Small intestine (tissue), 16 donors: ENCODE results near the gene STARD6. TPM values are rescaled to one million over a fixed set of nuclear protein-coding genes. Genes with fewer than 3 reads are reported as not detected.

Source experiments
- DNase-seq, 2 donors: peaks; one replicate each; pipeline versions ENCODE4 v3.0.0 to v3.0.0-alpha.2; 2013
- FAIRE-seq: peaks from 2 replicates; lab custom pipeline; 2012; peaks lifted over from hg19 to GRCh38; lab: Jason Lieb, UNC
- H3K27ac ChIP-seq, 3 donors: one replicate each; pipeline ENCODE4 v1.5.1; 2013; ENCODE audit warnings: low read length in 2 of 3, mild to moderate bottlenecking in 2 of 3, control low read depth in 1 of 3, inconsistent platforms in 1 of 3, low read depth in 1 of 3, moderate library complexity in 1 of 3
- H3K27me3 ChIP-seq, 3 donors: one replicate each; pipeline ENCODE4 v1.6.1; 2013; ENCODE audit warnings: low read length in 3 of 3, inconsistent platforms in 1 of 3; ENCODE audit not compliant: control insufficient read depth in 3 of 3, insufficient read depth in 3 of 3
- H3K36me3 ChIP-seq, 3 donors: one replicate each; pipeline ENCODE4 v1.6.1; 2013; ENCODE audit warnings: low read length in 3 of 3, inconsistent platforms in 1 of 3, low read depth in 1 of 3, mild to moderate bottlenecking in 1 of 3, moderate library complexity in 1 of 3; ENCODE audit not compliant: control insufficient read depth in 3 of 3, insufficient read depth in 2 of 3
- H3K4me1 ChIP-seq, 3 donors: one replicate each; pipeline ENCODE4 v1.6.1; 2013; ENCODE audit warnings: low read length in 2 of 3, inconsistent platforms in 1 of 3, low read depth in 1 of 3, mild to moderate bottlenecking in 1 of 3, moderate library complexity in 1 of 3; ENCODE audit not compliant: control insufficient read depth in 3 of 3, insufficient read depth in 2 of 3
- H3K4me3 ChIP-seq, 3 donors: one replicate each; pipeline ENCODE4 v1.5.1; 2013; ENCODE audit warnings: low read length in 3 of 3, control low read depth in 1 of 3, inconsistent platforms in 1 of 3, low read depth in 1 of 3, mild to moderate bottlenecking in 1 of 3, moderate library complexity in 1 of 3
- H3K9me3 ChIP-seq, 2 donors: one replicate each; pipeline ENCODE4 v1.6.1; 2013; ENCODE audit warnings: low read depth in 1 of 2, low read length in 1 of 2; ENCODE audit not compliant: control insufficient read depth in 2 of 2, insufficient read depth in 1 of 2
- WGBS, 3 donors: extraction: QIAGEN DNeasy Blood & Tissue Kit; methylation state at CpG; one replicate each; pipeline ENCODE4 v1.1.7; 2013; 5-methylcytosine and 5-hydroxymethylcytosine counted together
- long read RNA-seq, 10 donors: transcript quantifications; one replicate each; lab custom pipeline, GENCODE V29; 2026
- polyA plus RNA-seq, 4 donors: library from polyadenylated mRNA; stranded (reverse) in 3 of 4; unstranded in 1 of 4; fragments of 200-250 nt in 3 of 4; fragments of 120-200 nt in 1 of 4; gene quantifications; one replicate each; pipeline versions ENCODE4 v1.2.1 to v1.2.3, GENCODE V29; 2013
- donor health status: healthy with polysubstance abuse.
- donor health status: control.
- donor health status: control.
- donor health status: Bipolar disorder and iron deficiency.
- donor health status: healthy.

The STARD6 gene
- polyA plus RNA-seq, result under 1 TPM in 1 of 4 donors, not detected in 3; 0.07 TPM
- long read RNA-seq, donor 1, result 0 reads
- long read RNA-seq, donor 2, result 0 reads
- long read RNA-seq, donor 3, result 0 reads
- long read RNA-seq, donor 4, result 0 reads
- long read RNA-seq, donor 5, result 0 reads
- long read RNA-seq, donor 6, result 0 reads
- long read RNA-seq, donor 7, result 0 reads
- long read RNA-seq, donor 8, result 0 reads
- long read RNA-seq, donor 9, result 0 reads
- long read RNA-seq, donor 10, result 0 reads

DNA sequence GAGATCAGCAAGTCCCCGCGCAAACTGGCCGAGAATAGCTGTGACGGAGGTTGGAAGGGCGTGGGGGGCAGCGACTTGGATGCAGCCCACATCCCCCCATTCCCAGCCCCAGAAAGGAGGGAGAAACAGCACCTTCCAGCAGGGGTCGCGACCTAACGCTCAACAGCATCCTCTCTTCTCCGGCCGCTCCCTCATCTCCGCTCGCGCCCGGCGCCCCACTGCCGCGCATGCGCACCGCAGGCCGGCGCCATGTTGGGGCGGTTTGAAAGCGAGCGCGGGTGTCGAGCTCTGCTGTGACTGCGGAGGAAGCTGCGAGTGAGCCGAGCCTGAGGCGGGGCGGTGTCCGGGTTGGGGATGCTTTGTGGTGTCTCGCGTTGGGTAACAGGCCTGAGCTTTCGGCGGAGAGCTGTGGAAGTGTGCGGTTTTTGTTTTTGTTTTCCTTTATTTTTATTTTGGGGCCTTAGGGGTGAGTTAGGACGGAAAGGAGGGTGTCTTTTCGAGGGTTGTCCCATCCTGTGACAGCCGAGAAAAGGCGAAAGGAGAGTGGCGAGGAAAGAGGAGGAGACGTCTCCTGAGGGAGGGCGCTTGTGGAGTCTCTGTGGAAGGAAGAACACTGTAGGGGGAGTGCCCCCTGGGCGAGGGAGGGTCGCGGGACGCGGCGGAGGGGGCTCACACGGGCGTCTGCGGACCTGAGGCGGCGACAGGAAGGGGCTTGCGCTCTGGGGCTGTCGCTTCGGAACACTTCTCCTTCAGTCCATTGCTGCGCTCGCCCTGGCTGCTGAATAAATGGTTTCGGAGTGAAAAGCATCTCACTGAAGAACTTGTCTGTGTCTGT lies at the start of gene STARD6, which contains the start of gene C18orf54:
STARD6 (minus strand) TSS at position 199 of the 835 bp plus-strand sequence. CDS start 3,285 bp downstream, outside the sequence.
C18orf54 (plus strand) TSS at position 247 of the 835 bp plus-strand sequence. CDS start 2,667 bp downstream, outside the sequence.
- Histone ChIP-seq H3K36me3 (no peaks in the 10 kb centered on the region), H3K4me1 (peaks cover 0 to 2% (median 0%) of the 10 kb centered on the region in 3 donors), H3K27ac (peak within 1 kb of the TSS; percentile 55 to 80 (median 63)), H3K9me3 (no peaks in the 10 kb centered on the region), H3K27me3 (no peaks in the 10 kb centered on the region), H3K4me3 (peak within 1 kb of the TSS; percentile 51 to 93 (median 60))
- FAIRE-seq (no peak), DNase-seq (peak; percentile 85 to 92)
- WGBS, 3 donors, result 0 to 1% (median 0%) methylated on average over 54 to 62 of the region's 62 CpGs

- Histone ChIP-seq H3K4me1 (peaks cover 0 to 2% (median 0%) of the 10 kb centered on the region in 3 donors), H3K27me3 (no peaks in the 10 kb centered on the region), H3K27ac (no peak overlapping the region), H3K4me3 (no peak overlapping the region), H3K9me3 (no peaks in the 10 kb centered on the region), H3K36me3 (no peaks in the 10 kb centered on the region)
- DNase-seq (no peak), FAIRE-seq (no peak)
These were observed 47.6 kb upstream of the STARD6 start for GRCh38 chr18:54405290-54405689.

DNA sequence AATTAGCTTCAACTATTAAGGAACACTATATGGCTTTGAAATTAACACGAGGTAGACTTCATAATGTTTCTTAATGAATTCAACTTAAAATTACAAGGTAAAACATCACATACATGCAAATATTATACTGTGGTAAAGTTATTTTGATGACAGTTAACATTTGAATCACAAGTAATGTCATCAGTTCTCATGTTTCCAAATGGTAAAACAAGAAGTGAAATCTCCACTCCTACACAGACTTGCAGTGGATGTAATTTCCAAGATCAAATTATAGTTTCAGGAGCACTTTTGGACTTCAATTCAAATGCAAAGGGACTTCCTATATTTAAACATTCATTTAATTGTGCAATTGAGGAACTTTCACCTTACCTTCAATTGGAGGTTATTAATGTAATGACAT lies 39.1 kb upstream of the STARD6 start:
- no peak overlapping the region for H3K4me3 ChIP-seq
- 61 to 77% (median 68%) methylated on average over 1 of the region's 1 CpG for WGBS, 3 donors
- H3K36me3 ChIP-seq, result no peaks in the 10 kb centered on the region
- FAIRE-seq (no peak), DNase-seq (no peak)
- H3K9me3 ChIP-seq, result no peaks in the 10 kb centered on the region
- no peak overlapping the region for H3K27ac ChIP-seq
- no peaks in the 10 kb centered on the region for H3K27me3 ChIP-seq
- no peaks in the 10 kb centered on the region for H3K4me1 ChIP-seq

- Histone ChIP-seq H3K4me1 (no peaks in the 10 kb centered on the region), H3K9me3 (no peaks in the 10 kb centered on the region), H3K27me3 (no peaks in the 10 kb centered on the region), H3K4me3 (no peak overlapping the region), H3K27ac (no peak overlapping the region), H3K36me3 (no peaks in the 10 kb centered on the region)
- WGBS, 3 donors, result 9 to 53% (median 19%) methylated on average over 1 of the region's 1 CpG
- no peak for DNase-seq
- no peak for FAIRE-seq
These were observed 36.1 kb upstream of the STARD6 start for GRCh38 chr18:54393648-54394294.

DNA sequence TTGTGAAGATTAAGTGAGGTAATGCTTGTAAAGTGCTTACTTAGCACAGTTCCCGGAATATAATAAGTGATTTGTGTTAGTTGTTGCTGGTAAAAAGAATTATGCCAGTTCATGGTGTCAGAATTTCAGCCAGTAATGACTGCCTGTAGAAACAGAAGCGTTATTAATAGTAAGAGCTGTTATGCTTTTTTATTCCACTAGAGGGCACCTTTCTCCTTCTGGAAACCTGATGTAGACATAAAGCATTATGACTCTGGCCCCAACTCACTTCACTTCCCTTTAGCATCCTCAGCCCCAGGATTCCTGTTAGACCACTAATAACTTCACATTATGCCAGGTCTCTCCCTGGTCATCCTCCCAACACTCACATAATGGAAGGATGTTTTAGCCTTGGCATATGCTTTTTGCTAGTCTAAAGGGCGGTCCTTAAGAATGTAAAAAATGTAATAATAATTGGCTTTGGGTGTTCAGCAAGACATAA lies 34.9 kb upstream of the STARD6 start:
- H3K4me1 ChIP-seq, result no peaks in the 10 kb centered on the region
- WGBS, 3 donors, result 32 to 34% (median 32%) methylated on average over 3 of the region's 3 CpGs
- DNase-seq (peak; percentile 59 to 72), FAIRE-seq (no peak)
- no peak overlapping the region for H3K4me3 ChIP-seq
- H3K36me3 ChIP-seq, result no peaks in the 10 kb centered on the region
- H3K27ac ChIP-seq, result no peak overlapping the region
- H3K27me3 ChIP-seq, result no peaks in the 10 kb centered on the region
- H3K9me3 ChIP-seq, result peaks cover 0 to 3% of the 10 kb centered on the region in 2 donors

GRCh38 chr18:54390838-54391237 lies 33.2 kb upstream of the STARD6 start:
- H3K4me1 ChIP-seq, result no peaks in the 10 kb centered on the region
- H3K27me3 ChIP-seq, result no peaks in the 10 kb centered on the region
- DNase-seq, result no peak
- H3K27ac ChIP-seq, result no peak overlapping the region
- WGBS, 3 donors, result 61 to 74% (median 71%) methylated on average over 3 of the region's 3 CpGs
- H3K36me3 ChIP-seq, result no peaks in the 10 kb centered on the region
- no peak overlapping the region for H3K4me3 ChIP-seq
- H3K9me3 ChIP-seq, result peaks cover 0 to 3% of the 10 kb centered on the region in 2 donors
- FAIRE-seq, result no peak

DNA sequence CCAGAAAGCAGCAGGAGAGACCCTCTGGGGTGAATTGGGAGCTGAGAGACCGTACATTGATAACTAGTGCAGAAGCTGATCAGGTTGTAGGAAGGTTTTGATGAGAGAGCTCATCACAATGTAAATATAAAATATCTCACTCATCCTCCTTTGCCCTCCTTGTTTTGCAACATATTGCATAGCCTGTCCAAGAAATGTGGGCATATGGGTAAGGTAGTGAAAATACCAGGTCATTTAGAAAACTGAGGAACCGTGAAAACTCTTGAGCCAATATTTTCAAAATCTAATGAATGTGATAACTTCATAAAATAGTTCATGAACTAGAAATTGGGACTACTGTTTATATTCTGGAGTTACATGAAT lies 31.5 kb upstream of the STARD6 start:
- H3K36me3 ChIP-seq, result no peaks in the 10 kb centered on the region
- no peak overlapping the region for H3K27ac ChIP-seq
- FAIRE-seq, result no peak
- H3K4me1 ChIP-seq, result no peaks in the 10 kb centered on the region
- DNase-seq, result no peak
- WGBS, 3 donors, result 34 to 41% (median 35%) methylated on average over 2 of the region's 2 CpGs
- peaks cover 0 to 3% of the 10 kb centered on the region in 2 donors for H3K9me3 ChIP-seq
- no peaks in the 10 kb centered on the region for H3K27me3 ChIP-seq
- H3K4me3 ChIP-seq, result no peak overlapping the region
